Ecto neural progenitor cell (in vitro differentiated cells): Measurements from ENCODE around the gene TMEM161B.
"Not testable (repeated sequence)": the region's sequence is repeated elsewhere in the genome, so short reads cannot be mapped to it uniquely, and the experiment has no call there.

Source experiments
- DNase-seq: peaks from one replicate; pipeline ENCODE4 v3.0.0-alpha.2; 2018; ENCODE audit warnings: low spot score

The TMEM161B gene

DNA sequence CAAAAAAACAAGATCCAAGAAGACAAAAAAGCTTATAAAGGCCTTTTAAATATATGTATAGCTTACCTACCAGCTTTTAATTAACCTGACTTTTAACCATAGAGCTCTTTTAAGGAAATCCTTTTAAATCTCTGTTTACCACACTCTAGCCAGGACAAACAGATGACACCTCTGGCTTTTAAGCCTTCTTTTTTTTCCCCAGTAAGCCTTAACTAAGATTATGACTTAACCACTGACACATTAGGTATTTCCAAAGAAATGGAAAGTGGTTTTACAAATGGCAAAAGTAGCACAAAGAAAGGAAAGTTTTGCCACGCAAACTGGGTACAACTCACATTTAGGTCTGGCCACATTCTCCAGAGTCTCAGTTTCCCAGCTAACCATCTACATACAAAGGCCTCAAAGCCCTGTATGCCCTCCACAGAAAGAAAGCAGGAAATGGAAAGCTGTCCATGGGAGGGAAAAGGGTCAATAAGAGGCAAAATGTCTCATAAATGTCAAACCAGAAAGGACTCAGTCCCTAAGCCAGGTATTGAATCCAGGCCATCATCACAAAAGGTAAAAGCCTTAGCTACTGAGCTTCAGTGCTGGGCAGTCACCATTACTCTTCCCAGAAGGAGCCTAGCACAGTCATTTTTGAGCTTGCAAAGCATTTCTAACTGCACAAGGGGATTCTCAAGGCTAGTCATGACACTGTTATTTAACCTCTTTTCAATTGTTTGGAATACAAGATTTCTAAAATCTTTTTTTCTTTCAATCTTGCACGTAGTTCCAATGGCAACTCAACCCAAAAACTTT, 19.7 kb downstream of the TMEM161B start:
- DNase-seq: no peak

DNA sequence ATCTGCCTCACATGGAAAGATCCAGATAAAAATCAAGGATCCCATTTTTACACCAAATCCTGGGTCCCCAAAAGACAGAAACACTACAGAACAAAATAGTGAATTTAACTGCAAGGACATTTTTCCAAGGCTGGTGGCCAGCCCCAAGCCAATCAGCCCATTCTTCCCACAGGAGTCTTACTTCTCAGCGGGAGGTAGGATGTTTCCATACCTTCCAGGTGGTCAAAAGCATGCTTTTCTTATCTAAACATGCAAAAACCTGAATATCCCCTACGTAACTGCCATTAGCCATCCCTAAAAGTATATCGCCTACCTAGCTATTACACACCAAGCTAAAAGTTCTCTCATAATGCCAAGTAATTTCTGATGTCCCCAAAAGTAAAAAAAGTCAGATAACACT, 20.6 kb downstream of the TMEM161B start:
- no peak for DNase-seq

DNA sequence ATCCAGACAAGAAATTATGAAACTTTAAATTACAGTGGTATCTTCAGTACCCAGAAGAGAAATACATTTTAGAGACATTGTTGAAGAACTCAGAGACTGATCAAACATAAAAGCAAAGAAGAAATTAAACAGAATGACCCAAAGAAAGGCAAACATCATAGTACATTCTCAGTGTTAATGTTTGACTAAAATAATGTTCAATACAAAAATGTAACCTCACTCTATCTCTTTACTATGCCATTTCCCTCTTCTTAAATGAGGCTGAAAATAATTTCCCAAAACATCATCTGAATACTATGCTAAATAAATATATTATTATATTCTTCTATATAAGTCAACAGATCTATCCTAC, 22.8 kb downstream of the TMEM161B start:
- DNase-seq: no peak

DNA sequence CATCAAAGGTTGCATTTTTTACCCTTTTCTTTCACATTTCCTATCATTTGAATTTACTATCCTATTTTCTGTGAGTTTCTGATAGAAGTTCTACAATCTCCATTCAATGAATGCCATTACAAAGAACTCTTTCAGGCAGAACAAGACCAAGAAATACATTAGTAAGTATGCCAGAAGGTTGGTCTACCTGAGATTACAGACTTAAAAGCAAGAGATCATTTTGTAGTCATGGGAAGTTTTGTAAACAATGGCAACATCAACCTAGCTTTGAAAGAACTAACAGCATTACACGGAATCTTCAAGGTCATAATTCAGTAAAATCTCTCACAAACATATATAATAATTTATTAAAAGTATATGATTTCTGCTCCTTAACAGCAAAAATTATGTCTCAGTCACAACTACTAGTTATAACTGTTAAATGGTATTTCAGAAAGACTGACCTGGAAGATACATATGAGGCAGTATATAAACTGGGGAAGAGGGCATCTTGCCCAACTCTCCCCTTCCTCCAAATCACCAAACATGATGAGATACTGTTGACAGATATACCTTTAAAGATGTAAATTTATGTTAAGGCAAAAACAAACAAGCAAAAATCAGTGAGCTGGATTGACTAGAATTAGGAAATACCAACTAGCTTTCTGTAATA, 23.3 kb downstream of the TMEM161B start:
- no peak for DNase-seq

DNA sequence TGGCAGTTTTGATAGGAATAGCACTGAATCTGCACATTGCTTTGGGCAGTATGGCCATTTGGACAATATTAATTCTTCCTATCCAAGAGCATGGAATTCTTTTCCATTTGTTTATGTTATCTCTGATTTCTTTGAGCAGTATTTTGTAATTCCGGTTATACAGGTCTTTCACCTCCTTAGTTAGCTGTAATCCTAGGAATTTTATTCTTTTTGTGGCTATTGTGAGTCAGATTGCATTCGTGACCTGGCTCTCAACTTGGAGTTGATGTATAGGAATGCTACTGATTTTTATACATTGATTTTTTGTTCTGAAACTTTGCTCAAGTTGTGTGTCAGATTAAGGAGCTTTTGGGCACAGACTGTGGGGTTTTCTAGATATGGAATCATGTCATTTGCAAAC, 24.0 kb downstream of the TMEM161B start:
- DNase-seq: no peak

DNA sequence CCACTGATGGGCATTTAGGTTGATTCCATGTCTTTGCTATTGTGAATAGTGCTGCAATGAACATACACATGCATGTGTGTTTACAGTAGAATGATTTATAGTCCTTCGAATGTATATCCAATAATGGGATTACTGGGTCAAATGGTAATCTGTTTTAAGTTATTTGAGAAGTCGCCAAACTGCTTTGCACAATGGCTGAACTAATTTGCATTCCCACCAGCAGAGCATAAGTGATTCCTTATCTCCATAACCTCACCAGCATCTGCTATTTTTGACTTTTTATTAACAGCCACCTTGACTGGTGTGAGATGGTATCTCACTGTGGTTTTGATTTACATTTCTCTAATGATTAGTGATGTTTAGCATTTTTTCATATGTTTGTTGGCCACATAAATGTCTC, 25.2 kb downstream of the TMEM161B start:
- not testable (repeated sequence) for DNase-seq

DNA sequence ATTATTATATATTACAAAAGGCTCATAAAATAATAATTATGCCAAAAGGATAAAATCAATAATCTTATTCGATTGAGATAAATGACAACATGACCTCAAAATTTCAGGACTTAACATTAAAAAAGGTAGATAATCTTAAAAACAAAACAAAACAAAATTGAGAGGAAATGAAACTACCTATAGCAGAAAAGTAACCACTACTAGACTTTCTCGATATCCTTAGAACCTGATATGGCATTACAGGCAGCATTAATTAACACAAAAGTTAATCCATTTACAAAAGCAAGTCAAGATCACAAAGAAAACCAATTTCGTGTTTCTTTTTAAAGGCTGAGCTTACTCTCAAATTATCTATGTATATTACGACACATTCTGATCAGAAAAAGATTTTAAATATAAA, 29.9 kb downstream of the TMEM161B start:
- no peak for DNase-seq

DNA sequence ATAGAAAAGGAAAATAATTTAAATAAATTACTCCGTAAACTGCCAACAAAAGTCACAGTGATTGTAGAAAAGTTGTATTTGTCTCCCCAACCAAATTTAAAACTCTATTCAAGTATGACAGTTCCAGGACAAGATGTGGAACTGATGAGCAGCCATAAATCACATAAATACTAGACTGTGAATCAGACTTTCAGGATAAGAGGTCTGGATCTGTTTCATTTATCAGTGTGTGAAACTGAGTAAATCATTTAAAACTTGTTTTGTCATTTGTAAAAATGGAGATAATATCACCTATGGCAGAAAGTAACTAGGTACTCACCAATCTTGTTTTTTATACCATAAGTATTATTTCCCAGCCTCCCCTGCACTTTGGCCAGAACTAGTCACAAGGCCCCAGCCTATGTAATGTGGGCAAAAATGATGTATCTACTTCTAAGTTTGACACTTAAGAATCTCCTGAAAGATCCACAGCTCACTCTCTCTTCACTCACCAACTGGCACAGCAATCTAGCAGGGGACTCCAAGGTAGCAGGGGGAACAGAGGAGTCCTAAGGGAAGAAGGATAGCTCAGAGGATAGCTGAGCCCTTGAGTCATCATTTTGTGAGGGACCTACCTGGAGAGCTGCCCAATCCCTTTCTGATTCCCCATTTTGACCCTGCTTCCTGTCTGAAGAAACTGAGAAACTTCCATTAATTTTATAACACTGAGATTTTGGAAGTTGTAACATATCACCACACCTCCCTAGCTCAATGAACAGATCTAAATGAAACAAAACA, 31.6 kb downstream of the TMEM161B start:
- no peak for DNase-seq

DNA sequence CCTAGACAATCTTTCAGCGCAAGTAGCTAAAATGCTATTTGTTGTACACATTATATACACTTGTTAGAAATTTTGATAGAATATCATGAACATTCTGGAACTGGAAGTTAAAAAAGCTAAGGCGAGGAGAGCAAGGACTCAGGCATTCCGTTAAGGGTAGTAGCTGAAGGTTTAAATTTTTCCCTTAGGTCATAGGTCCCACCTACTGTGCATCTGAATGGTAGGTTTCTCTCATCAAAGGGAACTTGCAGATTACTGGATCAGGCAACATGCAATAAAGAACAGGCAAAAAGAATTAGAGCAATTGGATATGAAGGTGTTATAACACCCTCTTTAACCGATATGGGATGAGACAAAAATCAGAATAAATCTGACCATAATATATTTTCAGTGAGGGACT, 32.8 kb downstream of the TMEM161B start:
- no peak for DNase-seq

DNA sequence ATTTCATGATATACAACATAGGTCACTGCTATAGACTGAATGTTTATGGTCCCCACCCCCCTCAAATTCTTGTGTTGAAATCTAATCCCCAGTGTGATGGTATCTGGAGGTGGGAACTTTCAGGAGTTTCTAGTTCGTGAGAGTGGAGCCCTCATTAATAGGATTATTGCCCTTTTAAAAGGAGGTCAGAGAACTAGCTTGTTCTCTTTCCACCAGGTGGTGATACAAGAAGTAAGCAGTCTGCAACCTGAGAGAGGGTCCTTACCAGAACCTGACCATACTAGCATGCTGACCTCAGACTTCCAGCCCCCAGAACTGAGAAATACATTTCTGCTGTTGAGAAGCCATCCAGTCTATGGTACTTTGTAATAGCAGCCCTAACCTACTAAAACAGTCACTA, 33.3 kb downstream of the TMEM161B start:
- DNase-seq: no peak

DNA sequence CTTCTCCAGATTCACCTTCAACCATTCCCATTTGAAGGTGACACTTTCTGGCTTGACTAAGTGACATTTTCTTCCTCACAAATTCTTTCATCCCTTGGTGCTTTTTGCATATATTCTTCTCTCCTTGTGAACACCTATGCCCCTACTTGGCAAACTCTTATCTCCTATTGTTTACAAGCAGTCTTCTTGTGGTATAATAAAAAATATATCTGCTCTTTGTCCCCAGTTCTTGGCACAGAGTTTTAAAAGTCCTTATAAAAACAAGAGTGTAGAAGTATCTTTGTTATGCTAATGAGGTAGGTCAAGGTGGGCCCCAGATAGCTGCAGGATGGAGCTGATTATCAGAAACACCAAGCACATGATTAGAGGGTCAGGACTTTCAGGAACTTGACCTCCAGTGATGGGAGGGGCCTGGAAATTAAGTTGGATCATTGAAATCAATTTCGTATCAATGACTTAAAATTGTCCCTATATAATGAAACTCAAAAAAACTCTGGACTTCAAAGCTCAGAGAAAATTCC, 38.0 kb downstream of the TMEM161B start:
- DNase-seq: no peak

DNA sequence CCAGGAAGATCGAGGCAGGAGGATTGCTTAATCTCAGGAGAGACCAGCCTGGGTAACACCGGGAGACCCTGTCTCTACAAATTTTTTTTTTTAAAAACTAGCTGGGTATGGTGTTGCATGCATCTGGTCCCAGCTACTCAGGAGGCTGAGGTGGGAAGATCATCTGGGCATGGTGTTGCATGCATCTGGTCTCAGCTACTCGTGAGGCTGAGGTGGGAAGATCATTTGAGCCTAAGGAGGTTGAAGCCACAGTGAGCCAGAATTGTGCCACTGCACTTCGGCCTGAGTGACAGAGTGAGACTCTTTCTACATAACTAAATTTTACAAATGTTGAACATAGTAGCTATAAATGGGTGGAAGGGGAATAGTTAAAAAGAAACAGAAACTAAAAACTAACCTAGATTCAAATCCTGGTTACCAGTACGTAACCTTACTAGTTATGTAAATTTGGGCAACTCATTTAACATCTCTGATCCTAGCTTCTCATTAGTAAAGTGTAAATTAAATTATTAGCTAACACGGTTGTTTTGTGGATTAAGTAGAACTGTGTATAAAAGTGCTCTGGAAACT, 41.7 kb downstream of the TMEM161B start:
- DNase-seq: no peak

DNA sequence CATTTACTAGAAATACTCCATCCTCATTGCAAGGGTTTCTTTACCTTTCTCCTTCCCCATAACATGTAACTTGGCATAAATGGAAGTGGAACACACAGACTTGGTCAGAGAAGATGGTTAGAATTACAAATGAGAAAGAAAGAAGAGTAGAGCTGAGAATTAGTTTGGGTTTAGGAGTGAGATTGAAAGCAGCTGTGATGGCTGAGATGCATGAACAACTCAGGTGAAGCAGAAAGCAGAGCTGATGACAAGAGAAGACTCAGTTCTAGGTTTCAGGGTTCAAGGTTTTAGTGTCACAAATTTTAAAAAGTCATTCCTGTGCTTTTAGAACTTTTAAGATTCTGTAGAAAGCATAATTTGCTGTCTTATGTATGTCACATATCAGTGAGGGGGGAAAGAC, 54.0 kb downstream of the TMEM161B start:
- no peak for DNase-seq

DNA sequence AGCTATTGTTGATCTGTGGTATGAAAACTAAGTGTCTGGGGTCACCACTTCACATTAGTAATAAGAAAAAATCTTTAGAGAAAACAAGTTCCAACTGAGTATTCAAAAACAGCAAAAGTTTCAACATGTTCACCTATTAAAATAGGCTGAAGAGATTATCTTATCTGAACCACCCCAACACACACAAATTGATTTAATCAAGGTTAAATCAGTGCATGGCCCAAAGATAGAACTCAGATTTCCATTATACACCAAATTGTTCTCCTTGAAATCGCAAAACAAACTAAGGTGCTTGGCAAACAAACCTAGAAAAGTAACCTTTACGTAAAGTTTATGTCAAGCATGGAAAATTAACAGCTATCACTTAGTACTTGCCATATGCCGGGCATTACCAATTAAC, 61.1 kb downstream of the TMEM161B start:
- DNase-seq: no peak

DNA sequence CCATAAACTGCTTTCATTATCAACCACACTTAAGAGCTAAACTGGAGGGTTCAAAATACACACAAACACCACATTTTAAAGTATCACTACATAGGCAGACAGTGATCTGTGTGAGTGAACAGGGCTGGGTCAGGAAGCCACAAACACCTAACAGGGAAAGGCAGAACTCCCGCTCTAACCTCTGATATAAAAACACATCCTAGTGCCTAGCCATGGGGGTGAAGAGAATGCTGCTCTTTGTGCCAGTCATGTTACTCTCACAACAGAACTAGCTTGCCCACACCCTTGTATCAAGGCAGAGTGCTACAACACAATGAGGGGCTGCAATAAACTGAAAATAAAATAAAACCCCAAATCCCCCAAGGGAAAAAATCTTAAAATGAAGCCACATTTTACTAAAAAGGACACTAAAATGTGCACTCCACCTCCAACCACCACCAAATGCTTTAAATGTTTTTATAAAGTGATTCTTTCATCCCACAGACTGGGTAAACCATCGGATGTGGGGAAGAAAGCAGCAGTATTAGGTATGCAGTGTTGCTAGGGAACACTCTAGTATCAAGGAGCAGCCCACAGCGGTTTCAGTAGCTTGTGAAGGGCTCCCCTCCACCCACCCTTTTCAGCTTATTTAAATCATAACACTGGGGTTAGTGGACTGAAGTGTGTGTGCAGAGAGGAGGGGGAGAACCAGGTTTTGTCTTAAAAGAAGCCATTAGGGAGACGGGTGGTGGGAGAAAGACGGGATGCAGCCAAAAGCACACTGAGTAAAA, 64.5 kb downstream of the TMEM161B start:
- DNase-seq: peak; percentile 52

DNA sequence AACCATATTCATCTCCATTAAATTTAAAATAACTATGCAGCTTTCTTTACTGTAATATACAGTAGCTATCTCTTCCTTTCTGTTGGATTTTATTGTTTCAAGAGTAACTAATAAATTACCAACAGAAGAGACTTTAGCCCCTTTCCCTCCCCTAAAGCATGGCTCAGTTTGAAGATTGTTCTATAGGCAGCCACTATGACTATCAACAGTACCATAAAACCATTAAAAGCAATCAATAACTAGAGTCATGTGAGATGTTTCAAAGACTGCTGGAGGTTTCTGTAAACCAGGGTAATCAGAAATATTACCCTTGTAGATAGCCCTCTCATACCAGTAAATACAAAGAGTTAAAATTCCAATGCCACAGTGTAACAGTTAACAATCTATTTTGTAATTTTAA, 73.0 kb downstream of the TMEM161B start:
- DNase-seq: no peak

DNA sequence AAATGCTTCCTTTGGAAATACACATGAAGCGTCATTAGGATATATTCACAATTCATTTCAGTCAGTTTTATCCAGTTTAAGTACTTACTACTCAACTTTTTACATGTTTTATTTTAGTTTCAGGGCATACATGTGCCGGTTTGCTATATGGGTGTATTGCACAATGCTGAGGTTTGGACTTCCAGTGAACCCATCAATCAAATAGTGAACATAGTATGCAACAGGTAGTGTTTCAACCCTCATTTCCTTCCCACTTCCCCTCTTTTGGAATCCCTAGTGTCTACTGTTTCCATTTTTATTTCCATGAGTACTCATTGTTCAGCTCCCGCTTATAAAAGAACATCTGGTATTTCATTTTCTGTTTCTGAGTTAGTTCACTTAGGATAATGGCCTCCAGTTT, 74.7 kb downstream of the TMEM161B start:
- no peak for DNase-seq

DNA sequence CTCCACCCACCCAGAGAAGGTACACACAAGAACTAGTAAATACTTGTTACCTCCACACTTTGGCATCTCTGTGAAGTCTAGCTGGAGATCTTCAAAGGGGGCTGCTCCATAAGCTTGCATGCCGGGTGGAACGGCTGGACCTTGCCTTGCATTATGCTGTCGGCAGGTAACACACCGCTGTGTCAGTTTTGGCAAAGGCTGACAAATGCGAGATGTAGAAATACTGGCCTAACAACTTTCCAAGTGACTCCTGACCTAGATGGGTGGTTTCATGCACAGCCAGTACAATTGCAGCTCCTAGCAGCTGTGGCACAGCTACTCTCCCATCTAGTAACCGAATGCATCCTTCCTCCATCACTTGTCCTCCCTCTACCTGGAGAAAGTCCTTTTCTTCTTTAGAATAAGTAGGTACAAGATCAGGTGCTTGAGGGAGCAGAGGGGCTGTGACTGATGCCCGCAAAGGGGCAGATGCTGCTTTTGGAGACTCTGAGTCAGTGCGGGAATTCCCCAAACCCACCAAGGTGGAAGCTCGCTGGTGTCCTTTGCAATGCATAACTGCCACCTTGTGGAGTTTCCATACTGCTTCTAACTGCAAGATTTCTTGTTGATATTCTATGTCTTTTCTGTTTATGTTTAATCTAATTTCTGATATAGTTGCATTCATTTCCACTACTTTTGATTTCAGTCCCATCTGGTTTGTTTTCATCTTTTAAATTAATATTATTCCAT, 78.4 kb downstream of the TMEM161B start:
- DNase-seq: no peak

DNA sequence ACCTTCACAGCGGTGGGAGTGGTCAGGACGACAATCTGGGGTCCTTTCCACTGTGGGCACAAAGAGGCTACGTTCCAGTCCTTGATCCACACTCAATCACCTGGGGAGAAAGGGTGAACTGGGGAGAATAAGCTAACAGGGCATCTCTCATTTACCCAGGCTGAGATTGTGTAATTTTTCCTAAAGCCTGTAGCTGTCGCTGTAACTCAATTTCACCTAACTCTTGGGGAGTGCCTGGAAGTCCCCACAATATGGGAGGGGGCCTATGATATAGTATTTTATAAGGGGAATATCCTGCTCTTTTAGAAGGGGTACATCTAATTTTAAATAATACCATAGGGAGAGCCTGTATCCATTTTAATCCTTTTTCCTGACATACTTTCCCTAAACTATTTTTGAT, 79.2 kb downstream of the TMEM161B start:
- not testable (repeated sequence) for DNase-seq

DNA sequence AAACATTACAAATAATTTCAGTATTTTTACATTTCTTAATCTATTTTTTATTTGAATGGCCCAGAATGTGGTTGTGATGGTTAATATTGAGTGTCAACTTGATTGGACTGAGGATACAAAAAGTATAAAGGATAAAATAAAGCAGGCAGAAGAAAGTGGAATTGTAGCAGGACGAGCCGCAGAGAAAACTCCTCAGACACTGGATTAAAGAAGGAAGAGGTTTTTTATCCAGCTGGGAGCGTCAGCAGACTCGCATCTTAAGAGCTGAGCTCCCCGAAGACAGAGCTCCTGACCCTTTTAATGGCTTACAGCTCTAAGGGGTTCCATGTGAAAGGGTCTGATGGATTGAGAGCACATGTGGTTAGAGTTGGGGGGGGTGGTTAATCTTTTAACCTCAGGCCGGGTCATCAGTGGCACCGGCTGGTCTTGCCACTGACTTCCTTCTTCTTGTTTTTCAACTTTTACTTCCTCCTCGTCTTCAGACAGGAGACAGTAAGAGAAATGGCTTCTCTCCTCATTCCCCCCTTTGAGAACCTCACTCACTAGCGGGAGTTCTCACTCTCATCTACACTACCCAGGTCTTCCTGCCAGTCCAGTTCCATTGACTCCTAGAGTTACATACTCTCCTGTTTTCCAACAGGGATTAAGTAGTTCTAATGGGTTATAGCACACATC, 80.0 kb downstream of the TMEM161B start:
- DNase-seq: no peak

DNA sequence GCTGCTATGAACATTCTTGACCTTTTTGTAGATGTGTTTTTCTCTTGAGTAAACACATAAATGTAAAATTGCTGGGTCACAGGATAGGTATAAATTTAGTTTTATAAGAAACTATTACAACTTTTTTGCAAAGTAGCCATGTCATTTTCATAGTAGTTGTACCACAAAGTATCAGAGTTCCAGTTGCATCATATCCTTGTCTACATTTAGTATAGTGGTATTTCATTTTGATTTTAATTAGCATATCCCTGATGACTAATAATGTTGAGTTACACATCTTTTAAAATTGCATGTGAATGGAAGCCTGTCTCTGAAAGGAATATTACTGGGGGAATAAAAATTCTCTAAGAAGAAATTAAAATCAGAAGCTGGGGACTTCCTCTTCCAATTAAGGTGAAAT, 85.4 kb downstream of the TMEM161B start:
- no peak for DNase-seq
